Measurements from ENCODE around the gene OMG. TPM values are rescaled to one million over a fixed set of nuclear protein-coding genes. Genes with fewer than 3 reads are reported as not detected.

Gene OMG
- total RNA-seq, 2 experiments from 2014 or later = 0.44 to 0.47 TPM

GRCh38 chr17:31286587-31286986, 10.5 kb downstream of the OMG start:
- Mint-ChIP-seq H3K27ac (no peak overlapping the region), H3K4me1 (ENCODE audit: low read depth) (peaks cover 38% of the 10 kb centered on the region), H3K9me3 (no peaks in the 10 kb centered on the region), H3K4me3 (no peak overlapping the region), H3K27me3 (no peaks in the 10 kb centered on the region), H3K36me3 (ENCODE audit: low read depth) (peaks cover 5% of the 10 kb centered on the region)
- intact Hi-C loops (cut with DNase I, micrococcal nuclease) = no loop called here
- no peak for ATAC-seq (ENCODE audit: poor library complexity)
- H3K9me3 ChIP-seq (ENCODE audit: control insufficient read depth in 1 of 2, insufficient read depth in 1 of 2, low read length in 2 of 2) = no peaks in the 10 kb centered on the region
- no peak overlapping the region for H3K4me3 ChIP-seq (ENCODE audit: low read length)
- no peaks in the 10 kb centered on the region for H3K4me1 ChIP-seq (ENCODE audit: insufficient read depth, low read length)
- no peaks in the 10 kb centered on the region for H3K27me3 ChIP-seq (ENCODE audit: control insufficient read depth in 1 of 2, insufficient read depth in 2 of 2, low read length in 2 of 2)
- no peak for TF ChIP-seq CTCF (IDR thresholded peaks at IDR 0.05)
- no peaks in the 10 kb centered on the region for H3K36me3 ChIP-seq (ENCODE audit: insufficient read depth, low read length)
- CTCF ChIA-PET = no interaction called here
- DNase-seq = no peak
- no peak overlapping the region for H3K27ac ChIP-seq (ENCODE audit: low read depth in 1 of 2, low read length in 2 of 2)
- POLR2A ChIA-PET = no interaction called here

- no peaks in the 10 kb centered on the region for H3K4me1 ChIP-seq (ENCODE audit: insufficient read depth, low read length)
- no peak overlapping the region for H3K27ac Mint-ChIP-seq
- CTCF ChIA-PET = no interaction called here
- POLR2A ChIA-PET = no interaction called here
- ATAC-seq (ENCODE audit: poor library complexity) (no peak), DNase-seq (no peak)
- TF ChIP-seq CTCF (IDR thresholded peaks at IDR 0.05) = no peak
- no peaks in the 10 kb centered on the region for H3K9me3 Mint-ChIP-seq
- H3K4me3 Mint-ChIP-seq = no peak overlapping the region
- H3K9me3 ChIP-seq (ENCODE audit: control insufficient read depth in 1 of 2, insufficient read depth in 1 of 2, low read length in 2 of 2) = no peaks in the 10 kb centered on the region
- H3K36me3 ChIP-seq (ENCODE audit: insufficient read depth, low read length) = no peaks in the 10 kb centered on the region
- peaks cover 23% of the 10 kb centered on the region for H3K4me1 Mint-ChIP-seq (ENCODE audit: low read depth)
- no peak overlapping the region for H3K27ac ChIP-seq (ENCODE audit: low read depth in 1 of 2, low read length in 2 of 2)
- peaks cover 5% of the 10 kb centered on the region for H3K36me3 Mint-ChIP-seq (ENCODE audit: low read depth)
- H3K27me3 Mint-ChIP-seq = no peaks in the 10 kb centered on the region
- no peaks in the 10 kb centered on the region for H3K27me3 ChIP-seq (ENCODE audit: control insufficient read depth in 1 of 2, insufficient read depth in 2 of 2, low read length in 2 of 2)
- intact Hi-C loops (cut with DNase I, micrococcal nuclease) = no loop called here
- H3K4me3 ChIP-seq (ENCODE audit: low read length) = no peak overlapping the region
Measured at GRCh38 chr17:31283841-31284240, 13.2 kb downstream of the OMG start.

GRCh38 chr17:31281061-31281460, 16.0 kb downstream of the OMG start:
- ATAC-seq (ENCODE audit: poor library complexity) (no peak), DNase-seq (no peak)
- H3K4me1 ChIP-seq (ENCODE audit: insufficient read depth, low read length) = no peaks in the 10 kb centered on the region
- ChIA-PET POLR2A (no interaction called here), CTCF (interaction anchor here (1.2 kb wide), 1 partner anchor 33 kb away, joined by 3 read pairs; the partner anchor contains the start of gene EVI2B)
- no peak overlapping the region for H3K4me3 ChIP-seq (ENCODE audit: low read length)
- no peak overlapping the region for H3K4me3 Mint-ChIP-seq
- intact Hi-C loops (cut with DNase I, micrococcal nuclease) = no loop called here
- H3K36me3 ChIP-seq (ENCODE audit: insufficient read depth, low read length) = no peaks in the 10 kb centered on the region
- TF ChIP-seq CTCF (IDR thresholded peaks at IDR 0.05) = no peak
- no peak overlapping the region for H3K27ac Mint-ChIP-seq
- H3K36me3 Mint-ChIP-seq (ENCODE audit: low read depth) = peaks cover 5% of the 10 kb centered on the region
- no peak overlapping the region for H3K27ac ChIP-seq (ENCODE audit: low read depth in 1 of 2, low read length in 2 of 2)
- no peaks in the 10 kb centered on the region for H3K9me3 ChIP-seq (ENCODE audit: control insufficient read depth in 1 of 2, insufficient read depth in 1 of 2, low read length in 2 of 2)
- H3K4me1 Mint-ChIP-seq (ENCODE audit: low read depth) = no peaks in the 10 kb centered on the region
- H3K27me3 ChIP-seq (ENCODE audit: control insufficient read depth in 1 of 2, insufficient read depth in 2 of 2, low read length in 2 of 2) = no peaks in the 10 kb centered on the region
- no peaks in the 10 kb centered on the region for H3K27me3 Mint-ChIP-seq
- H3K9me3 Mint-ChIP-seq = no peaks in the 10 kb centered on the region
